GM21825 (cell line): ENCODE measurements around the gene NTN1.

Experiments used
- ATAC-seq: cut with Tn5 transposase; IDR thresholded peaks from one replicate; pipeline ENCODE4 v1.9.1; 2021; ENCODE audit warnings: mild to moderate bottlenecking, moderate library complexity; ENCODE audit not compliant: unreplicated experiment

Gene NTN1

GRCh38 chr17:9212376-9213302 lies 191.3 kb downstream of the NTN1 start:
- no peak for ATAC-seq

- ATAC-seq, result no peak
These were observed 192.0 kb downstream of the NTN1 start for GRCh38 chr17:9213303-9213640.

GRCh38 chr17:9215465-9215864 lies 194.2 kb downstream of the NTN1 start:
- no peak for ATAC-seq

GRCh38 chr17:9217151-9218056 lies 196.1 kb downstream of the NTN1 start:
- no peak for ATAC-seq

GRCh38 chr17:9218064-9218635 lies 196.8 kb downstream of the NTN1 start:
- no peak for ATAC-seq

GRCh38 chr17:9218911-9219310 lies 197.6 kb downstream of the NTN1 start:
- no peak for ATAC-seq

GRCh38 chr17:9219631-9220397 lies 198.5 kb downstream of the NTN1 start:
- ATAC-seq, result no peak

- no peak for ATAC-seq
These were observed 199.3 kb downstream of the NTN1 start for GRCh38 chr17:9220398-9221146.

- ATAC-seq, result no peak
These were observed 200.0 kb downstream of the NTN1 start for GRCh38 chr17:9221147-9221921.

GRCh38 chr17:9221922-9222180 lies 200.5 kb downstream of the NTN1 start:
- no peak for ATAC-seq

- ATAC-seq, result no peak
These were observed 202.2 kb downstream of the NTN1 start for GRCh38 chr17:9223531-9223930.

GRCh38 chr17:9224485-9224884 lies 203.2 kb downstream of the NTN1 start:
- no peak for ATAC-seq

- no peak for ATAC-seq
These were observed 204.2 kb downstream of the NTN1 start for GRCh38 chr17:9225305-9226101.

GRCh38 chr17:9226130-9226793 lies 205.0 kb downstream of the NTN1 start:
- no peak for ATAC-seq

GRCh38 chr17:9226794-9227135 lies 205.5 kb downstream of the NTN1 start:
- ATAC-seq, result no peak

GRCh38 chr17:9227819-9228407 lies 206.6 kb downstream of the NTN1 start:
- no peak for ATAC-seq

GRCh38 chr17:9228408-9229159 lies 207.3 kb downstream of the NTN1 start:
- no peak for ATAC-seq
